Measurements from ENCODE around the gene GSTM3. TPM values are rescaled to one million over a fixed set of nuclear protein-coding genes. Genes with fewer than 3 reads are reported as not detected.

GSTM3 gene
- total RNA-seq, 1 donor from 2014 or later: 93.7 TPM

DNA sequence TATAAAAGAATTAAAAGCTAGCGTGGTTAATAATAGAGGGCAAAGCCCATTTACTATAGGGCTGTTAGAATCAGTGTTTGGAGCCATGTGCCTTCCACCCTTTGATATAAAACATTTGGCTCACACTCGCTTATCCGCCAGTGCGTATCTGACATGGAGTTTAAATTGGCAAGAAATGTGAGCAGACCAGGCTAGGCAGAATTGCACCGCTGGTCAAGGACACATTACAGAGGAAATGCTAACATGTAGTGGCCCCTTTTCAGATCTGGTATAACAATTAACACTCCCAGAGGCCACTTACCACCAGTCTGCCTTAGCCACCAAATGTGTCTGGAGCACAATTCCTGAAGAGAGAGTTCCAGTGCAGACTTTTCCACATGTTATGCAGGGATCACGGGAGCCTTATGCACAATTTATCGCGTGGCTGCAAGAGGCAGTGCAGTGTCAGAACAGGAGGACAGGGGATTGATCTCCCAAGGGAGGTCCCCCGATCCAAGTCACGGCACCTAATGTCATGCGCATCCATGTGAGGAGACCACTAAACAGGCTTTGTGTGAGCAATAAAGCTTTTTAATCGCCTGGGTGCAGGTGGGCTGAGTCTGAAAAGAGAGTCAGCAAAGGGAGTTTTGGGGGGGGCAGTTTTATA, 14.0 kb downstream of the GSTM3 start:
- no peaks in the 10 kb centered on the region for H3K4me1 ChIP-seq
- H3K4me3 ChIP-seq: no peak overlapping the region
- TF ChIP-seq, protein P1, sequence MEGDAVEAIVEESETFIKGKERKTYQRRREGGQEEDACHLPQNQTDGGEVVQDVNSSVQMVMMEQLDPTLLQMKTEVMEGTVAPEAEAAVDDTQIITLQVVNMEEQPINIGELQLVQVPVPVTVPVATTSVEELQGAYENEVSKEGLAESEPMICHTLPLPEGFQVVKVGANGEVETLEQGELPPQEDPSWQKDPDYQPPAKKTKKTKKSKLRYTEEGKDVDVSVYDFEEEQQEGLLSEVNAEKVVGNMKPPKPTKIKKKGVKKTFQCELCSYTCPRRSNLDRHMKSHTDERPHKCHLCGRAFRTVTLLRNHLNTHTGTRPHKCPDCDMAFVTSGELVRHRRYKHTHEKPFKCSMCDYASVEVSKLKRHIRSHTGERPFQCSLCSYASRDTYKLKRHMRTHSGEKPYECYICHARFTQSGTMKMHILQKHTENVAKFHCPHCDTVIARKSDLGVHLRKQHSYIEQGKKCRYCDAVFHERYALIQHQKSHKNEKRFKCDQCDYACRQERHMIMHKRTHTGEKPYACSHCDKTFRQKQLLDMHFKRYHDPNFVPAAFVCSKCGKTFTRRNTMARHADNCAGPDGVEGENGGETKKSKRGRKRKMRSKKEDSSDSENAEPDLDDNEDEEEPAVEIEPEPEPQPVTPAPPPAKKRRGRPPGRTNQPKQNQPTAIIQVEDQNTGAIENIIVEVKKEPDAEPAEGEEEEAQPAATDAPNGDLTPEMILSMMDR (IDR thresholded peaks at IDR 0.05; ENCODE audit: borderline replicate concordance): no peak
- no peak overlapping the region for H3K27ac ChIP-seq (replicated peaks)
- intact Hi-C loops (cut with micrococcal nuclease): no loop called here
- DNase-seq: no peak
- no peaks in the 10 kb centered on the region for H3K27me3 ChIP-seq (ENCODE audit: low read depth)
- no peaks in the 10 kb centered on the region for H3K9me3 ChIP-seq (replicated peaks)
- H3K36me3 ChIP-seq: no peaks in the 10 kb centered on the region

DNA sequence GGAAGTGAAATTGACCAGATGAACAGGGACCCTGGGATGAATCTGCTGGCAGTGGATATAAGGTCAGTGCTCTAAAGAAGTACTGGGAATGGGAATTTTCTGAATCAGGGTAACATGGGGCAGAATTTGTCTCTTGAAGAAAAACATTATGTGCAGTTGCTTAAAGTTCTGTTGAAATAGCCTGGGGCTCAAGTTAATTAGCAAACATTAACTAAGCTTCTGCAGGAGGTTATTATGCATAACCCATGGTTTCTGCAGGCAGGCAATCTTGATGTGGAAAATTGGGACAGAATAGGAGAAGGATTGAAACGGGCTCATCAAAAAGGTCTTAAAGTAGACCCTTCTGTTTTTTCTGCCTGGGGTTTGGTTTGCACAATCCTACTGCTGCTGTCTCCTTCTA, 14.8 kb downstream of the GSTM3 start:
- Histone ChIP-seq H3K27ac (replicated peaks) (no peak overlapping the region), H3K9me3 (replicated peaks) (no peaks in the 10 kb centered on the region), H3K36me3 (no peaks in the 10 kb centered on the region), H3K4me1 (no peaks in the 10 kb centered on the region), H3K4me3 (no peak overlapping the region), H3K27me3 (ENCODE audit: low read depth) (no peaks in the 10 kb centered on the region)
- DNase-seq: no peak
- TF ChIP-seq, protein P1 (IDR thresholded peaks at IDR 0.05; ENCODE audit: borderline replicate concordance): no peak
- intact Hi-C loops (cut with micrococcal nuclease): no loop called here

DNA sequence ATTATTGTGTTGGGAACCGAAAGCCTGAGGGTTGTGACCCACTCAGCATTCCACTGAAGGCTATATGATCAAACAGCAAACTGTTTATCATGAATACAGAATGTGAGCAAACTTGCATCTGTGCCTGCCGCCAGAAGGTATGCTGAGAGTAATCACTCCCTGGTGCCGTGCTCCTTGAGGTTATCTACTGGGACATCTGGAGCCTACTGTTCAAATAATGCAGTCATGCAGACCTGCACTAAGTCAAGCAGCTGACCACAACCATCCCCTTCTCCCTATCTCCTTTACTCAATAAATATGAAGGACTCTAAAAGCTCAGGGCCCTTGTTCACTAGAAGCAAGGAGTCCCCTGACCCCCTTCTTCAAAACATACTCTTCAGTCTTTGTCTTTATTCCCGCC, 15.3 kb downstream of the GSTM3 start:
- Histone ChIP-seq H3K36me3 (no peaks in the 10 kb centered on the region), H3K27me3 (ENCODE audit: low read depth) (no peaks in the 10 kb centered on the region), H3K4me3 (no peak overlapping the region), H3K27ac (replicated peaks) (no peak overlapping the region), H3K4me1 (no peaks in the 10 kb centered on the region), H3K9me3 (replicated peaks) (no peaks in the 10 kb centered on the region)
- TF ChIP-seq, protein P1 (IDR thresholded peaks at IDR 0.05; ENCODE audit: borderline replicate concordance): no peak
- DNase-seq: no peak
- intact Hi-C loops (cut with micrococcal nuclease): no loop called here

DNA sequence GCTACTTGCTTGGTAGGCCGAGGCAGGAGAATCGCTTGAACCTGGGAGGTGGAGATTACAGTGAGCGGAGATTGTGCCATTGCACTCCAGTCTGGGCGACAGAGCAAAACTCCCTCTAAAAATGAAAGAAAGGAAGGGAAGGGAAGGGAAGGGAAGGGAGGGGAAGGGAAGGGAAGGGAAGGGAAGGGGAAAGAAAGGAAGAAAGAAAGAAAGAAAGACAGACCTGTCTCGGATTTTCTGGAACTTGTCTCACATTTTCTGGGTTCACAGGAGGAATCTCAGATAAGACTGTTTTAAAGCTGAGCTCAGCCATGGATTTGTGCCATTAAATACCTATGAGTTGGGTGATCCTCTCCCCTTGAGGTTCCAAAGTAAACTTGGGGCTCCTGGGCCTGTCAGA, 15.9 kb downstream of the GSTM3 start:
- Histone ChIP-seq H3K27me3 (ENCODE audit: low read depth) (no peaks in the 10 kb centered on the region), H3K9me3 (replicated peaks) (no peaks in the 10 kb centered on the region), H3K27ac (replicated peaks) (no peak overlapping the region), H3K36me3 (no peaks in the 10 kb centered on the region), H3K4me3 (no peak overlapping the region), H3K4me1 (no peaks in the 10 kb centered on the region)
- TF ChIP-seq, protein P1 (IDR thresholded peaks at IDR 0.05; ENCODE audit: borderline replicate concordance): no peak
- intact Hi-C loops (cut with micrococcal nuclease): no loop called here
- DNase-seq: no peak

DNA sequence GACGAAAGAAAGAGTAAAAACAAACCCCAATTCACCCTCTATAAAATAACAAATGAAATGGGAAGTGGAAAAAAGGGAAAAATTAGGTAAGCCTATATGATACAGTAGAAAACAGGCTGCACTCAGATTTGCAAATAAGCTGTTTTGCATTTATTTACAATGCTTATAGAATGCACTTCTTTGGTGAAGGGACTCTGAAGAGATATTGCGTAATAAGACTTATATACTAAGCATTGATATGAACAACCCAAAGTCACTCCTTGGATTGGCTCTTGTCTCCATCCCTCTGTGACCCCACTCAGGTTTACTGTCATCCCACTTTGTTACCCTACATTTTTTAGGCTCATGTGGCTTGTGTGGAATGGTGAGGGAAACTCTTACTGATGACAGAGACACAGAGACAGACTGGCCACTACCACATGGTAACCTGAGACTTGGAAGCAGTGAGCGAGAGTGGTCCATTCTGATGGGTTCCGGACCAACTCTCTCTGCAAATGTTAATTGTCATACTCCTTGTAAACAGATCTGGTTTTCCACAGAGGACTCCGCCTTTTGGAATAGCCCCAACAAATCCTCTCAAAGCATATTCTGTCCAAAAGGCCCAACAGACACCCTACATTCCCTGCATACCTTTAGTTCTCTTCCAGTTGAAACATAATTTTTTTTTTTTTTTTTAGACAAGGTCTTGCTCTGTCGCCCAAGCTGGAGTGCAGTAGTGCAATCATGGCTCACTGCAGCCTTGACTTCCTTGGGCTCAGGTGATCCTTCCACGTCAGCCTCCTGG, 17.7 kb downstream of the GSTM3 start:
- intact Hi-C loops (cut with micrococcal nuclease): no loop called here
- H3K4me1 ChIP-seq: no peaks in the 10 kb centered on the region
- no peaks in the 10 kb centered on the region for H3K9me3 ChIP-seq (replicated peaks)
- no peak overlapping the region for H3K27ac ChIP-seq (replicated peaks)
- no peak overlapping the region for H3K4me3 ChIP-seq
- no peaks in the 10 kb centered on the region for H3K27me3 ChIP-seq (ENCODE audit: low read depth)
- no peak for DNase-seq
- TF ChIP-seq, protein P1 (IDR thresholded peaks at IDR 0.05; ENCODE audit: borderline replicate concordance): no peak
- H3K36me3 ChIP-seq: no peaks in the 10 kb centered on the region

Measured in left ventricle myocardium inferior (tissue), 1 donor.